Activated CD8-positive, alpha-beta memory T cell treated with anti-CD3 and anti-CD28 coated beads for 1 hour (primary cell): Measurements from ENCODE around the gene EDC4.

Experiments
- DNase-seq, 2 donors: peaks; one replicate each; pipeline ENCODE4 v3.0.0-alpha.2; 2020; ENCODE audit warnings: low read depth in 1 of 2; ENCODE audit errors: extremely low read depth in 1 of 2

Gene EDC4

GRCh38 chr16:67927131-67927941 lies 54.5 kb downstream of the EDC4 start:
- no peak for DNase-seq

- DNase-seq = no peak
Observed at GRCh38 chr16:67928147-67928546, 55.3 kb downstream of the EDC4 start.

GRCh38 chr16:67928561-67929364 lies 55.9 kb downstream of the EDC4 start:
- peak; percentile 44 to 57 for DNase-seq

GRCh38 chr16:67930191-67930590 lies 57.3 kb downstream of the EDC4 start:
- DNase-seq = no peak

GRCh38 chr16:67930678-67931211 lies 57.9 kb downstream of the EDC4 start:
- DNase-seq = no peak
